ACHN (cell line): Measurements from ENCODE around the gene GPR39.
"Not testable (repeated sequence)": the region's sequence is repeated elsewhere in the genome, so short reads cannot be mapped to it uniquely, and the experiment has no call there.

Experiments
- DNase-seq: peaks from one replicate; pipeline ENCODE4 v3.0.0-alpha.2; 2015
- in situ Hi-C: cut with HindIII; loops from 2 replicates; pipeline ENCODE4 v1.10.0; 2017; ENCODE audit warnings: low sequenced_read_pairs, low pct_ligation_motif_present, low pct_unique_long_range_greater_than_20kb

The GPR39 gene

GRCh38 chr2:132416723-132417395 is at the start of gene GPR39:
TSS of gene GPR39 (plus strand) at chr2:132416805.
- no peak for DNase-seq

GRCh38 chr2:132368191-132368590 is 48.4 kb upstream of the GPR39 start:
- in situ Hi-C loops: no loop called here
- no peak for DNase-seq

More at GRCh38 chr2:132416723-132417395, at the start of gene GPR39:
- in situ Hi-C loops: no loop called here

DNA sequence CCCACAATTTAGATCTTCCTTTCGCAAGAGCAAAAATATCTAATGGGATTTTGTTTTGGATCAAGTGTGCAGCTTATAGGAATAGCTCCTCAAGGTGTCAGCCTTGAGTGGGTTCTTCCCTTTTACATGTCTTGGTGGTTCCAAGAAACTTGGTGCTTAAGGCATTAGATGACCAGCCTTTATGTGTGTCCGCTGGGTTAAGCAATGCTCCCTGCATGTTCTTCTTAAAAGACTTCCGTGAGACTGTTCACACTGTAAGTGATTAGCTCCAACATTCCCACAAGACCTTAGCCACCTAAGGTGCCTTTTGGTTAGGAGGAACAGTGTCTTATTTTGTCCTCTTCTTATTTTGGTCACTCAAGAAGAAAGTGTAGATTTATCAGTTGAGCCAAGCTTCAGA is 44.3 kb upstream of the GPR39 start:
- no peak for DNase-seq
- in situ Hi-C loops: no loop called here

GRCh38 chr2:132373391-132374135 is 43.0 kb upstream of the GPR39 start:
- no peak for DNase-seq
- in situ Hi-C loops: no loop called here

DNA sequence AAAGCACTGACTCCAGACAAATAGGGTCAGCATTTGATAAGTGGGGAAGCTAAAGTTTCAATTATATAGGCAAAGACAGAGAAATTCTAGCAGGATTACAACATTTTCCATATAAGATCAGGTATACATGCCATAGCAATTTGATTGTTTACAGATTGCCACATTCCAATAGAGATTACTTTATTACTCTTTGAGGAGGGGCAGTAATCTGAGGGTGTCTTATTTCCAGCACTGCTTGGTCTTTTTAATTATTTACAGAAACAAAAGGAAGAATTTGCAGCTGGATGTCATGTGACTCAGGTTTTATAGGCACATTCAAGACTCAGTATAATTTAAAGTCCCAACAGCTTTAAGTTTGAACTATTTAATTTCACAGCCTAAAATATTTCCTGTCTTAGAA is 42.5 kb upstream of the GPR39 start:
- in situ Hi-C loops: no loop called here
- DNase-seq: no peak

DNA sequence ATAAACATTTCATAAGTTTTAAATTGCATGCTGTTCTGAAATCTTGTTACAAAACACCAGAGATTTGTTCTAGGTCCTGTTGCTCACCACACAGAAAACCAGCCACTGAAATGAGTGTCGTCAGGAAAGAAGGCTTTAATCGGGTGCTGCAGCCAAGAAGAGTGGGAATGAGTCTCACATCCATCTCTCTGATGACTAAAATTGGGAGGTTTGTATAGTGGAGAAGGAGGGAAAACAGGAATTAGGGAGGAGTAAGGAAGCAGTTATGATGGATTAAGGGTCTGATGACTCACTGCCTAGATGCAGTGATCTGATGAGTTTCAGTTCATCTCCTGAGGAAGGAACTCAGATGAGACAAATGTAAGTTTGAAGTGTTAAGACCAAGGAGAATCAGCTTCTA is 42.1 kb upstream of the GPR39 start:
- in situ Hi-C loops: no loop called here
- DNase-seq: no peak

- in situ Hi-C loops: no loop called here
- DNase-seq: no peak
Observed at GRCh38 chr2:132374961-132375360, 41.6 kb upstream of the GPR39 start.

DNA sequence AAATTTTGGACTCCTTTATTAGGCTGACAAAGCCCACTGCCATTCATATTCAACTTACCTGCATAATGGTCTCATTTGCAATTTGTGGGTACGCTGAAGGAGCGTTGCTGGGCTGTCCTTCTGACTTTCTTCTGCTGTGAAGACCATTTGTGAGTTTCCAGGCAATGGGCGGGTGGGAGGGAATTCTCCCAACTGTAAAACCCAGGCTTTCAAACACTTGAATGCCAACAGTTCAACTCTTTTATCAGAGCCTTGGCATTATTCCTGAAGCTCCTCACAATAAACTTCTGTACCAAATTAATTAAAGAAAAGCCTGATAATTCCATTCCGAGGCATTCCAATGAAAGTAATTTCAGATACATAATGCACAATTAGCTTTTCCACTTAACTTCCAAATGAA is 35.2 kb upstream of the GPR39 start:
- DNase-seq: no peak
- in situ Hi-C loops: no loop called here

DNA sequence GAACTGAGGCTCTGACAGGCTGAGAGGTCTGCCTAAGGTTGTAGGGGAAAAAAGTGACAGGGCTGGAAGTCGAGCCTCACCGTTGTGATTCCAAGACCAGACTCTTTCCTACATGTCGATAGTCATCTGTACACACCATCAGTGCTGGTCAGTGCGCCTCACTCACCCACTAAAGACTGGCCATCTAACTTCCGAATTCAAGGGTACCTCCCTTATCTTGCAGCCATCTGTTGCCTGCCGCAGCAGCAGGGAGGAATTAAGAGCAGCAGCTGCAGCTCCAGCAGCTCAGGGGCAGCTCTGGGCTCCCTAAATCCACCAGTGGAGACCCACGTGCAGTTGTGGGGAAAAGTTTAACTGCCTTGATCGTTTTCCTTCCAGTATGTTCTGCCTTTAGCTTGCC is 32.6 kb upstream of the GPR39 start:
- in situ Hi-C loops: no loop called here

DNA sequence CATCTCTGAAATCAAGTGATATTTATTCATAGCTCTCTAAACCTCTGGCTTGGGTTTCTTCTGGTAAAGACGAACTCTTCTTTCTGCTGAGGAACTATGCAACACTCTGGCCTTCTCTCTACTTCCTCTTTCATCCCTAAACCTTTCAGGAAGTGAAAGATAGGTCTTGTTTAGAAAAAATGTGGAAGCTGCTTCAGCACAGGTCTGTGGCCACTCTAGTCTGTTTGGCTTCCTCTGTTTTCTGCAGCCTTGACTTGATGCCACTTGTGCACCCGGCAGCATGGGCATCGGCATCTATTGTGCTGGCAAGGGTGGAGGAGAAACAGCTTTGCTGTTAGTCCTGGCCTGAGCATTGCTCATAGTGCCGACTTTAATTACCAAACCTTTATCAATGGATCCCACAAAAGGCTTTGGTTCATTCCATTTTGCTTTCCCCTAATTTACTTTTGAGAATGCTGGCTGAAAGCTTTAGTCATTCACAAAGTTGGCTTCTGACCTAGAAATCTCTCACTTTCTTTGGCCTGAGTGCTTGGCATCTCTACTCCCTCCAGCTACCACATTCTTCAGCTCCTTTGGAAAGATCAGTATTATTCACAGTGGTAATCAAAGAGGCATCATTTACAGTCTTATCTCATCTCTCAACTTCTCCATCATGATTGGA is 32.0 kb upstream of the GPR39 start:
- in situ Hi-C loops: no loop called here
- DNase-seq: no peak

More for the DNA sequence above, 32.6 kb upstream of the GPR39 start:
- DNase-seq: no peak

- in situ Hi-C loops: no loop called here
- DNase-seq: no peak
Observed at GRCh38 chr2:132387126-132387525, 29.5 kb upstream of the GPR39 start.

DNA sequence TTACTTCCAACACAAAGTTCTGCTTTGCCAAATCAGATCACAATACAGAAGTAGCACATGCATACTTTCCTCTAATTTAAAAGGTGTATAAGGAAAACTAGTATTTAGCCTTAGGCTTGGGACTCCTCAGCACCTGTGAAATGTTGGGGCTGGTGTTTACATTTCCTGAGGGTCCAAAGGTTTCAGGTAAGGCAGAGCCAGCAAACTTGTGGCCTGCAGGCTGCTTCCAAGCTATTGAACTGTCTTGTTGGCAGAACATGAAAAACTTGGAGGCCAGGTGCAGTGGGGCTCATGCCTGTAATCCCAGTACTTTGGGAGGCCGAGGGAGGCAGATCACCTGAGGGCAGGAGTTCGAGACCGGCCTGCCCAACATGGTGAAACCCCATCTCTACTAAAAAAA is 26.5 kb upstream of the GPR39 start:
- no peak for DNase-seq
- in situ Hi-C loops: no loop called here

DNA sequence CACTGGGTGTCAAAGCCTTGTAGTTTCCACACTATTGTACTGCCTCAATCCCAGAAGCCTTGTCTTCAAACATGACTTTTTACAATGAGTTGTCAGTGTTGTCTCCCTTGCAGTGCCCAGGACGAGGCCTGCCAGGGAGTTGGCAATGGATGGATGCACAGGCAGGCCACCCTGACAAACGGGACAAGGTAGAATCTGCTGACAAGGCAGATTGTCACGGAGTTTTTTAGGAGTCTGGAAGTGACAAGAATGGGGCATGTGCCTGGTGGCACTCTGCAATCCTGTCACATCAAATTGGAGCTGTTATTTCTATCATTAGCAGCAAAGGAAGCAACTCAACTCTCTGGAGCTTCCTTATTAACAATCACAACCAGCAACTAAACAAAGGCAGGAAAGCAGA is 25.2 kb upstream of the GPR39 start:
- in situ Hi-C loops: no loop called here
- no peak for DNase-seq

- no peak for DNase-seq
- in situ Hi-C loops: no loop called here
Observed at GRCh38 chr2:132392221-132392620, 24.4 kb upstream of the GPR39 start.

GRCh38 chr2:132392879-132393278 is 23.7 kb upstream of the GPR39 start:
- in situ Hi-C loops: no loop called here

DNA sequence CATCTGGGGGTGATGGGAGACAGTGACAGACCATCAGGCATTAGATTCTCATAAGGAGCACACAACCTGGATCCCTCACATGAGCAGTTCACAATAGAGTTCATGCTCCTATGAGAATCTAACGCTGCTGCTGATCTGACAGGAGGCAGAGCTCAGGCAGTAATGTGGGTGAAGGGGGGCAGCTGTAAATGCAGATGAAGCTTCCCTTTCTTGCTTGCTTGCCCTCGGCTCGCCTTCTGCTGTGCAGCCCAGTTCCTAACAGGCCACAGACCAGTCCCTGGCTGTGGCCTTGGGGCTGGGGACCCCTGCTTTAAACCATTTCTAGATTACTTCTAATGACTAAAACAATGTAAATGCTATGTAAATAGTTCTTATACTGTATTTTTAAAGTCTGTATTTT is 19.6 kb upstream of the GPR39 start:
- in situ Hi-C loops, DNase-seq: not testable (repeated sequence)

More at GRCh38 chr2:132392879-132393278, 23.7 kb upstream of the GPR39 start:
- no peak for DNase-seq

- in situ Hi-C loops: no loop called here
- DNase-seq: no peak
Observed at GRCh38 chr2:132400169-132400900, 16.3 kb upstream of the GPR39 start.

DNA sequence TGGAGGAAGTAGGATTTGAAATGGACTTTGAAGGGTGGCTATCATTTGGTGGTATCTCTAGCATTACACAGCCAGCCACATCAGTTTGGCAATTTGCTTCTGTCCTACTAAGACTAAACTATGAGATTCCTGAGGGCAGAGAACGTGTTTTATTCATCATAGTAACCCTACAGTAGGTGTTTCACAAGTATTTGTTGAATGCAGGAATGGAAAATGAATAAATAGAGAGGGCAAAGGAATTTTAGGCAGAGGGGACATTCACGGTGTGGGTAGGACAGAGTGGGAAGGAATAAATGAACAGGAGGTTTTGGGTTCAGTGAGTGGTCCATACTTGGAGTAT is 15.7 kb upstream of the GPR39 start:
- in situ Hi-C loops: no loop called here
- DNase-seq: no peak

DNA sequence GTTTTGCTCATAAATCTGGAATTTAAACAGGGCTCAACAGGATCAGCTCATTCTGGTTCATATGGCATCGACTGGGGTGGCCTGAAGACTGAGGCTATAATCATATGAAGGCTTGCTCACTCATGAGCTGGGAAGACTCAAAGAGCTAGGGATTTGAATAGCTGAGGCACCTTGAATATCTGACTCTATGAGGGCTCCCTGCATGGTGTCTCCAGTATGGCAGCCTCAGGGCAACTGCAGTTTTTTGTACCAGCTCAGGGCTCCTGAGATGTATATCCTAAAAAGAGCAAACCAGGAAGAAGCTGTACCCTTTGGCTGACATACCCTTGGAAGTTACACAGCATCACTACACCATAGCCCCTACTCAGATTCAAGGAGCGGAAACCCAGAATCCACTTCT is 15.3 kb upstream of the GPR39 start:
- no peak for DNase-seq
- in situ Hi-C loops: no loop called here
